Adipose tissue (tissue), 3 donors: ENCODE measurements around the gene CASP6. TPM values are rescaled to one million over a fixed set of nuclear protein-coding genes. Genes with fewer than 3 reads are reported as not detected.

Source experiments
- H3K27ac ChIP-seq: one replicate; pipeline ENCODE4 v1.5.1; 2013; ENCODE audit warnings: low read depth, low read length
- WGBS, 3 donors: extraction: QIAGEN DNeasy Blood & Tissue Kit; methylation state at CpG; one replicate each; pipeline ENCODE4 v1.1.7; 2013; 5-methylcytosine and 5-hydroxymethylcytosine counted together
- polyA plus RNA-seq, 3 donors: library from polyadenylated mRNA; stranded (reverse); fragments of 200-250 nt; gene quantifications; one replicate each; pipeline ENCODE4 v1.2.3, GENCODE V29; 2013
- donor health status: healthy with polysubstance abuse.
- donor health status: Bipolar disorder and iron deficiency.
- donor health status: healthy.

CASP6 gene
- polyA plus RNA-seq, 3 donors: 8.0 to 17.3 (median 15.1) TPM

DNA sequence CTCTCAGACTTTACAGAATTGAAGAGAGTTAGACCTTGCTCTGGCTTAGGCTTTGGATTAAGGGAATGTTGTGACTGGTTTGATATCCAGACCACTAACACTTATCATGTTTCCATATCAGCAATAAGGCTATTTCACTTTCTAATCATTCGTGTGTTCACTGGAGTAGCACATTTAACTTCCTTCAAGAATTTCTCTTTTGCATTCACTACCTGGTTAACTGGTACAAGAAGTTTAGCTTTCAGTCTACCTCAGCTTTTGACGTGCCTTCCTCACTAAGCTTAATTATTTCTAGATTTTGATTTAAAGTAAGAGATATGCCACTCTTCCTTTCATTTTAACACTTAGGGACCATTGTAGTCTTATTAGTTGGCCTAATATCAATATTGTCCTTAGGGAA, 62.6 kb downstream of the CASP6 start:
- H3K27ac ChIP-seq: no peak overlapping the region
- 78 to 87% (median 86%) methylated on average over 2 of the region's 2 CpGs for WGBS, 3 donors

Other genes starting within 250 kb of the CASP6 start
- gene MCUB, start 143.2 kb downstream of the CASP6 start, polyA plus RNA-seq: 10 to 100 TPM in 2 of 3 donors, 1 to 10 TPM in 1; 2.2 to 20.9 (median 17.6) TPM
- gene PLA2G12A, start 26.6 kb upstream of the CASP6 start, polyA plus RNA-seq: 10 to 100 TPM; 11.0 to 42.5 (median 16.5) TPM
- 10 to 100 TPM; 19.2 to 26.8 (median 21.4) TPM for gene CFI, start 98.6 kb upstream of the CASP6 start, polyA plus RNA-seq
- 10 to 100 TPM in 2 of 3 donors, 1 to 10 TPM in 1; 8.8 to 21.8 (median 20.5) TPM for gene GAR1, start 112.3 kb upstream of the CASP6 start, polyA plus RNA-seq
- under 1 TPM in 1 of 3 donors, not detected in 2; 0.12 TPM for gene RRH, start 124.5 kb upstream of the CASP6 start, polyA plus RNA-seq
- gene LRIT3, start 144.7 kb upstream of the CASP6 start, polyA plus RNA-seq: under 1 TPM in 2 of 3 donors, not detected in 1; 0.08 to 0.10 TPM
- gene EGF, start 209.4 kb upstream of the CASP6 start, polyA plus RNA-seq: 10 to 100 TPM in 1 of 3 donors, under 1 TPM in 1, not detected in 1; 0.01 to 15.8 TPM